Thyroid gland (tissue), 4 donors: ENCODE data around the gene TMEM263. TPM values are rescaled to one million over a fixed set of nuclear protein-coding genes. Genes with fewer than 3 reads are reported as not detected.

Experiments
- DNase-seq, 2 donors: peaks; one replicate each; pipeline ENCODE4 v3.0.0-alpha.2; 2019
- H3K27ac ChIP-seq, 3 donors: fragments of 200-600 bp; sonication (generic); 1 replicate in 2 of 3; 2 replicates in 1 of 3; pipeline ENCODE4 v1.5.1; 2016 to 2019; ENCODE audit warnings: mild to moderate bottlenecking in 1 of 3, moderate library complexity in 1 of 3
- H3K27me3 ChIP-seq: fragments of 200-600 bp; sonication (generic); one replicate; pipeline ENCODE4 v1.5.1; 2019
- H3K36me3 ChIP-seq, 2 donors: fragments of 200-600 bp; sonication (generic); one replicate each; pipeline ENCODE4 v1.5.1; 2016 to 2019
- H3K4me1 ChIP-seq, 2 donors: fragments of 200-600 bp; sonication (generic); one replicate each; pipeline ENCODE4 v1.5.1; 2017 to 2019
- H3K4me3 ChIP-seq, 3 donors: fragments of 200-600 bp; sonication (generic); replicated peaks in 1 of 3; 1 replicate in 2 of 3; 2 replicates in 1 of 3; pipeline ENCODE4 v1.5.1; 2016; ENCODE audit warnings: mild to moderate bottlenecking in 1 of 3
- H3K9me3 ChIP-seq: fragments of 200-600 bp; sonication (generic); one replicate; pipeline ENCODE4 v1.5.1; 2017
- CTCF ChIP-seq, 6 experiments: fragments of 200-600 bp in 3 of 6; fragments of 450-650 bp in 3 of 6; sonication (generic) in 3 of 6; IDR thresholded peaks; one replicate each; pipeline ENCODE4 v1.5.1; 2016 to 2019; ENCODE audit warnings: antibody characterized with exemption in 6 of 6, mild to moderate bottlenecking in 2 of 6, inconsistent platforms in 1 of 6, moderate library complexity in 1 of 6
- POLR2A ChIP-seq, 2 donors: fragments of 450-650 bp; IDR thresholded peaks; one replicate each; pipeline ENCODE4 v1.6.1; 2017; ENCODE audit warnings: antibody characterized with exemption in 2 of 2, mild to moderate bottlenecking in 2 of 2, moderate library complexity in 1 of 2
- WGBS, 2 donors: methylation state at CpG; one replicate each; pipeline ENCODE4 v1.1.5; 2017; 5-methylcytosine and 5-hydroxymethylcytosine counted together
- intact Hi-C: fragments of 100-400 bp; cut with DNase I; formaldehyde crosslinking; loops from one replicate; pipeline ENCODE4 v1.15.1; 2023
- total RNA-seq, 4 donors: library from RNA; depleted of rRNA; stranded (reverse); fragments of >200 nt; gene quantifications; one replicate each; pipeline ENCODE4 v1.2.3, GENCODE V29; 2016

The TMEM263 gene
- total RNA-seq, 4 donors from 2014 or later = 74.3 to 91.0 (median 81.9) TPM

DNA sequence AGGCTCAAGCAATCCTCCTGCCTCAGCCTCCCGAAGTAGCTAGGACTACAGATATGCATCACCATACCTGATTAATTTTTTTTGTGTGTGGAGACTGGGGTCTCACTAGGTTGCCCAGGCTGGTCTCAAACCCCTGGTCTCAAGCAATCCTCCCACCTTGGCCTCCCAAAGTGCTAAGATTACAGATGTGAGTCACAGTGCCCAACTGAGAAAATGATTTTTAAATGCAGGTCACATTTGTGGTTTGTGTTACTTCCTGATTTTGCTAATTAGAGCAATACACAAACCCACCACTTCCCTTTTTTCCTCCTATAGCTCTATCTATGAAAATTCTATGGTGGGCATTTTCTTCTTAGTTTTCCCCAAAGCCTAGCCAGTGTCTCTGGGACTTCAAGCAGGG, 45.5 kb upstream of the TMEM263 start:
- TF ChIP-seq CTCF (IDR thresholded peaks at IDR 0.05) = no peak
- no peak for TF ChIP-seq POLR2A (IDR thresholded peaks at IDR 0.05)
- no peaks in the 10 kb centered on the region for H3K4me1 ChIP-seq
- no peak for DNase-seq
- no peak overlapping the region for H3K4me3 ChIP-seq
- WGBS, 2 donors = 81 to 100% methylated on average over 1 of the region's 1 CpG
- no peaks in the 10 kb centered on the region for H3K27me3 ChIP-seq
- H3K27ac ChIP-seq = no peak overlapping the region
- H3K9me3 ChIP-seq = no peaks in the 10 kb centered on the region
- intact Hi-C loops = no loop called here
- H3K36me3 ChIP-seq = no peaks in the 10 kb centered on the region

GRCh38 chr12:106911581-106911980, 44.1 kb upstream of the TMEM263 start:
- H3K9me3 ChIP-seq = no peaks in the 10 kb centered on the region
- DNase-seq = no peak
- WGBS, 2 donors = 84 to 91% methylated on average over 6 of the region's 6 CpGs
- no peaks in the 10 kb centered on the region for H3K4me1 ChIP-seq
- no peak overlapping the region for H3K4me3 ChIP-seq
- intact Hi-C loops = no loop called here
- no peaks in the 10 kb centered on the region for H3K36me3 ChIP-seq
- no peak for TF ChIP-seq CTCF (IDR thresholded peaks at IDR 0.05)
- TF ChIP-seq POLR2A (IDR thresholded peaks at IDR 0.05) = no peak
- H3K27me3 ChIP-seq = no peaks in the 10 kb centered on the region
- H3K27ac ChIP-seq = no peak overlapping the region

DNA sequence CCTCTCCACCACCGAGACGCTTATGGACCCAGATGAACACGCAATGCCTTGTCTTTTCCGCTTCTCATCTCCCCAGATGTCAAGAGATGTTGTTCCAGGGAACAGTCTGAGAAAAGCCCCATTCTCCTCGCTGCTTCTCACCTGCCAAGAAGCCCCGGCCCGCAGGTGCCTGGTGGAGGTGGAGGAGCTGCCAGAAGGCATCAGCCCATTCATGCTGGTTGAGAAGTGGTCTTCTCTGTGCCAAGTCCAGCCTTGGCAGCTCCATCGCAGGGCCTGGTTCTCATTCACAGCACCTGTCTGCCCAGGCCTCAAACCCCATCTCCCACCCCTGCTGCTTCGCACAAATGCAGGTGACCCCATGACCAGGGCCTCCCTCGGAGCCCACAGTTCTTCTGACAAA, 42.3 kb upstream of the TMEM263 start:
- 86 to 88% methylated on average over 9 of the region's 10 CpGs for WGBS, 2 donors
- intact Hi-C loops = no loop called here
- no peak for DNase-seq

DNA sequence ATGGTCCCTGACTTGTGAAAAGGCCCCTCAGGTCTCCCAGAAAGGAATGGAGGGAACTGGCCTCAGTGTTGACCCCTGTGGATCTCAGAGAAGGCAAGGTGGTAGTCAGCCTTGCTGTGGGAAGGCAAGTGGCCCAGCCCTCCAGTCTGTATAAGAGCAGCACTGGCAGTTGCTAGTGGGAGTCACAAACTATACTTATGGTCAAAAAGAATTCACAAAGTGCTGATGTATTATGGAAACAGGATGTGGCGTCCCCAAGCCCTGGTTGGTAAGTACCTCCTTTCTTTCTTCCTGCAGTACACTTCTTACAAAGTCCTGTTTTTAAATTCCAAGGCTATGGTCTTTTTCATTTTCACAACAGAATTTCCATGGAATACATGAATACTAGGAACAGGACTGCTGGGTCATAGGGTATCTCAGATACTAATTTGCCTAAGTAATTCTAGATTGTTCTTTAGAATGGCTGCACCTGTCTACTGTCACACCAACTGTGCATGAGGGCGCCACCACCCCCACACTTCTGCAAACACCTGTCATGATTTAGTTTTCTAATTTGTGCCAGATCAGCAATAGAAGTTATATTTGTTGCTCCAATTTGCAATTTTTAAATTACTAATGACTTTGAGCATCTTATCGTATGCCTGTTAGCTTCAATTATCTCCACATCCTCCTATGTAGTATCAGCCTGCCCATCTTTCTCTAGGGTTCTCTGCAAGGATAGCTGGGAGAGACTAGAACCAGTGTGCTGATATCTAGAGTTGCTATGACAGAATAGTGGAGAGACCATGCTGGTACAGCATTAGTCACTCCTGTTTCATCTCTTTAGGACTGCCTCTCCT, 40.7 kb upstream of the TMEM263 start:
- DNase-seq = no peak
- Histone ChIP-seq H3K4me1 (no peaks in the 10 kb centered on the region), H3K9me3 (no peaks in the 10 kb centered on the region), H3K27me3 (no peaks in the 10 kb centered on the region), H3K27ac (no peak overlapping the region), H3K4me3 (no peak overlapping the region), H3K36me3 (no peaks in the 10 kb centered on the region)
- TF ChIP-seq POLR2A (IDR thresholded peaks at IDR 0.05) = no peak
- no peak for TF ChIP-seq CTCF (IDR thresholded peaks at IDR 0.05)
- 88 to 94% methylated on average over 3 of the region's 3 CpGs for WGBS, 2 donors
- intact Hi-C loops = loop anchor here (5.0 kb wide), 1 partner anchor 528 kb away; no protein-coding TSS in a partner anchor

More for the DNA sequence above, 42.3 kb upstream of the TMEM263 start:
- Histone ChIP-seq H3K27me3 (no peaks in the 10 kb centered on the region), H3K27ac (no peak overlapping the region), H3K9me3 (no peaks in the 10 kb centered on the region), H3K36me3 (no peaks in the 10 kb centered on the region), H3K4me3 (no peak overlapping the region), H3K4me1 (no peaks in the 10 kb centered on the region)
- TF ChIP-seq CTCF (IDR thresholded peaks at IDR 0.05) (no peak), POLR2A (IDR thresholded peaks at IDR 0.05) (no peak)

DNA sequence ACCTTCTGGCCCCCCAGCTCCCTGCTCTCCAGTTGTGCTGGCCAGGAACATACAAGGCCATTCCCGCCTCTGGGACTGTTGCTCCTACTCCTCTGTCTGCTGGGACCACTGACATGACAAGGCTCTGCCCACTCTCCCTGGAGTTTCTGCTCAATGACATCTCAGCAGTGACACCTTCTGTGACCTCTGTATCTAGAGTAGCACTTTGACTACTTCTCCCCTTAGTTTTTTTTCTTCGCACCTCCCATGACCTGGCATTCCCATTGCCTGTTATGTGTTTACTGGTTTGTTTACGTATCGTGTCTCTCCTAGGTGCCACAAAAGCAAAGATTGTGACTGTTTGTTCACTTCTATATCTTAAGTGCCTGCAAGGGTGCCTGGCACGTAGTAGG, 40.1 kb upstream of the TMEM263 start:
- intact Hi-C loops = loop anchor here (5.0 kb wide), 1 partner anchor 528 kb away; no protein-coding TSS in a partner anchor
- no peaks in the 10 kb centered on the region for H3K36me3 ChIP-seq
- 84 to 90% methylated on average over 5 of the region's 5 CpGs for WGBS, 2 donors

More for the DNA sequence above, 40.1 kb upstream of the TMEM263 start:
- Histone ChIP-seq H3K27me3 (no peaks in the 10 kb centered on the region), H3K27ac (no peak overlapping the region), H3K4me3 (no peak overlapping the region), H3K4me1 (no peaks in the 10 kb centered on the region), H3K9me3 (no peaks in the 10 kb centered on the region)
- DNase-seq = no peak
- TF ChIP-seq CTCF (IDR thresholded peaks at IDR 0.05) (no peak), POLR2A (IDR thresholded peaks at IDR 0.05) (no peak)
